GM18505 (cell line): ENCODE data around the gene USP27X.

Experiments used
- ATAC-seq: cut with Tn5 transposase; IDR thresholded peaks from one replicate; pipeline ENCODE4 v1.9.1; 2021; ENCODE audit not compliant: unreplicated experiment
- POLR2A ChIP-seq: IDR thresholded peaks from 4 replicates; pipeline ENCODE4 v1.6.1; 2011; ENCODE audit warnings: borderline replicate concordance; ENCODE audit not compliant: insufficient read depth, insufficient read length; ENCODE audit errors: extremely low read depth

Gene USP27X

GRCh38 chrX:49915361-49916222 lies 36.3 kb downstream of the USP27X start:
- TF ChIP-seq POLR2A: no peak
- ATAC-seq: peak; percentile 70

- TF ChIP-seq POLR2A: no peak
- no peak for ATAC-seq
These were observed 40.3 kb downstream of the USP27X start for GRCh38 chrX:49919617-49920016.

GRCh38 chrX:49921109-49921508 lies 41.8 kb downstream of the USP27X start:
- TF ChIP-seq POLR2A: no peak

GRCh38 chrX:49922291-49923241 lies 43.3 kb downstream of the USP27X start, which contains the start of gene CLCN5:
TSS of gene CLCN5 (plus strand) at chrX:49922596. CDS start at chrX:49925299, 2,703 bp downstream.
- peak; percentile 97 for ATAC-seq
- TF ChIP-seq POLR2A: peak; percentile 50

More at GRCh38 chrX:49921109-49921508, 41.8 kb downstream of the USP27X start:
- ATAC-seq: no peak

- no peak for TF ChIP-seq POLR2A
- ATAC-seq: no peak
These were observed 45.9 kb downstream of the USP27X start for GRCh38 chrX:49925176-49925575.

GRCh38 chrX:49930039-49930438 lies 50.8 kb downstream of the USP27X start:
- no peak for ATAC-seq
- TF ChIP-seq POLR2A: no peak
